K562 (cell line): ENCODE measurements around the gene FGR. TPM values are rescaled to one million over a fixed set of nuclear protein-coding genes. Genes with fewer than 3 reads are reported as not detected.

Source experiments
- ADNP ChIP-seq: fragments of 200-800 bp; sonication (Bioruptor generic); IDR thresholded peaks from 2 replicates; pipeline ENCODE4 v1.6.1; 2016; ENCODE audit warnings: missing genetic modification characterization, missing compliant biosample characterization
- ATF1 ChIP-seq, 2 experiments: fragments of 450-650 bp in 1 of 2; IDR thresholded peaks; 2 replicates each; pipeline ENCODE4 v1.6.1; 2016; ENCODE audit warnings: missing compliant biosample characterization in 1 of 2, missing genetic modification characterization in 1 of 2
- CBX2 ChIP-seq: fragments of 200-600 bp; sonication (generic); IDR thresholded peaks from one replicate; pipeline ENCODE4 v1.6.1; 2012; ENCODE audit warnings: mild to moderate bottlenecking, low read length, inconsistent platforms; ENCODE audit not compliant: insufficient read depth, poor library complexity, severe bottlenecking
- EZH2 ChIP-seq: IDR thresholded peaks from 2 replicates; pipeline ENCODE4 v1.6.1; 2012; ENCODE audit warnings: low read depth, mild to moderate bottlenecking, inconsistent platforms, low read length, borderline replicate concordance
- HDAC2 ChIP-seq: fragments of 450-650 bp; IDR thresholded peaks from 2 replicates; pipeline ENCODE4 v1.6.1; 2016; ENCODE audit warnings: mild to moderate bottlenecking
- IFI16 ChIP-seq: fragments of 250-450 bp; sonication (Bioruptor Pico); IDR thresholded peaks from 2 replicates; pipeline ENCODE4 v2.1.2; 2022; ENCODE audit warnings: mild to moderate bottlenecking, inconsistent platforms
- NBN ChIP-seq: fragments of 450-650 bp; IDR thresholded peaks from 2 replicates; pipeline ENCODE4 v1.6.1; 2016; ENCODE audit warnings: low read depth, mild to moderate bottlenecking
- SMAD3 ChIP-seq: fragments of 450-650 bp; formaldehyde crosslinking; conservative IDR thresholded peaks from 2 replicates; pipeline ENCODE4 v1.4.0; 2020; ENCODE audit warnings: mild to moderate bottlenecking
- ZFP36 ChIP-seq: fragments of 150-350 bp; IDR thresholded peaks from 2 replicates; pipeline ENCODE4 v1.6.1; 2018; ENCODE audit warnings: low read length, low read depth; ENCODE audit not compliant: partially characterized antibody
- polyA plus RNA-seq, 8 experiments: library from polyadenylated mRNA; depleted of rRNA in 4 of 8; stranded (reverse) in 5 of 8; unstranded in 3 of 8; fragments of >200 nt; fragmentation: Nextera tagmentation in 2 of 8; fragmentation: Illumina TruSeq in 1 of 8; extraction: Ambion mirVana in 2 of 8; extraction: Trizol in 1 of 8; gene quantifications; 2 replicates each; pipeline versions ENCODE4 v1.2.1 to v1.2.3, GENCODE V29; 2011 to 2014; ENCODE audit warnings: inconsistent platforms in 1 of 8, missing spikeins in 1 of 8
- total RNA-seq, 7 experiments: library from RNA; depleted of rRNA in 6 of 7; stranded (reverse); fragments of >200 nt in 6 of 7; fragmentation: Illumina TruSeq in 2 of 7; extraction: Trizol in 2 of 7; gene quantifications; 2 replicates each; pipeline versions ENCODE4 v1.2.1 to v1.2.3, GENCODE V29; 2011 to 2021; ENCODE audit warnings: low replicate concordance in 1 of 7
- TF ChIP-seq, protein P1 (sequence below), 2 experiments: fragments of 450-650 bp; IDR thresholded peaks; 2 replicates each; pipeline ENCODE4 v1.6.1; 2016; ENCODE audit warnings: mild to moderate bottlenecking in 2 of 2, borderline replicate concordance in 1 of 2, low read depth in 1 of 2, moderate library complexity in 1 of 2
- TF ChIP-seq, protein P2 (sequence below), 2 experiments: fragments of 450-650 bp in 1 of 2; sonication (generic) in 1 of 2; formaldehyde crosslinking in 1 of 2; IDR thresholded peaks in 1 of 2; conservative IDR thresholded peaks in 1 of 2; 2 replicates each; pipeline versions ENCODE4 v1.6.1 to v1.8.1; 2016 to 2023; ENCODE audit warnings: mild to moderate bottlenecking in 2 of 2, moderate library complexity in 2 of 2, inconsistent platforms in 1 of 2, missing genetic modification reagents in 1 of 2
- TF ChIP-seq, protein P3 (sequence below): fragments of 200-800 bp; sonication (Bioruptor generic); IDR thresholded peaks from 2 replicates; pipeline ENCODE4 v1.6.1; 2017; ENCODE audit warnings: missing genetic modification characterization, missing compliant biosample characterization
- TF ChIP-seq, protein P4 (sequence below): fragments of 250-450 bp; sonication (Bioruptor Pico); IDR thresholded peaks from 2 replicates; pipeline ENCODE4 v1.4.0; 2020; ENCODE audit warnings: mild to moderate bottlenecking, moderate library complexity

FGR gene
- total and polyA plus RNA-seq, 9 of the 15 experiments (the other 6 are each of a cell fraction or from before 2014, with no cell fraction given) = 0.04 to 0.11 TPM; not detected in 7

DNA sequence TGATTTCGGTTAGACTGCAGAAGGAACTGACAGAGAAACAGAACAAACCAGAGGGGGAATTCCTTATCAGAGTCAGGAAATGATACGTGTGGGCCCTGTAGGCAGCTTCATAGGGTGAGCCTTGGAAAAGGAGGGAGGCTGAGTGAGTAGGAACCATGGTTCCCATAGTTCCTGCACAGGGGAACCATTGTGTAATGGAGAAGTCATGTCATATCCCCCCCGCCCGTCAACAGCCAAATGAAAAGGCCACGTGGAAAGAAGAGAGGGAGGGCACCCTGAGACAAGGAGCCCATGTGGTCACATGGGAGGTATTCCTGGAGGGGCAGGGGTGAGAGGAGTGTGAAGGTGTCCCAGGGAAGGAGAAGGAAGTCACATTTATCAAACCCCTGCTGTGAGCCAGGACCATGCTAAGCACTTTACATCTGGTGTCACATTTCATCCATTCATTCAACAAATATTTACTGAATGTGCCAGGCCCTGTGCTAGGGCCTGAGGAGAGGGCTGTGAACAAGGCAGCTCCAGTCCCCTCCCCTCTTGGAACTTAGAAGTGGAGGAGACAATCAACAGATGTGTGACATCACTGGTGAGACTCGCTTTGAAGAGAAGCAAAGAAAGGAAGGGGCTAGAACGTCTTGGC is 15.7 kb upstream of the FGR start (continued):
- TF ChIP-seq, protein P1, sequence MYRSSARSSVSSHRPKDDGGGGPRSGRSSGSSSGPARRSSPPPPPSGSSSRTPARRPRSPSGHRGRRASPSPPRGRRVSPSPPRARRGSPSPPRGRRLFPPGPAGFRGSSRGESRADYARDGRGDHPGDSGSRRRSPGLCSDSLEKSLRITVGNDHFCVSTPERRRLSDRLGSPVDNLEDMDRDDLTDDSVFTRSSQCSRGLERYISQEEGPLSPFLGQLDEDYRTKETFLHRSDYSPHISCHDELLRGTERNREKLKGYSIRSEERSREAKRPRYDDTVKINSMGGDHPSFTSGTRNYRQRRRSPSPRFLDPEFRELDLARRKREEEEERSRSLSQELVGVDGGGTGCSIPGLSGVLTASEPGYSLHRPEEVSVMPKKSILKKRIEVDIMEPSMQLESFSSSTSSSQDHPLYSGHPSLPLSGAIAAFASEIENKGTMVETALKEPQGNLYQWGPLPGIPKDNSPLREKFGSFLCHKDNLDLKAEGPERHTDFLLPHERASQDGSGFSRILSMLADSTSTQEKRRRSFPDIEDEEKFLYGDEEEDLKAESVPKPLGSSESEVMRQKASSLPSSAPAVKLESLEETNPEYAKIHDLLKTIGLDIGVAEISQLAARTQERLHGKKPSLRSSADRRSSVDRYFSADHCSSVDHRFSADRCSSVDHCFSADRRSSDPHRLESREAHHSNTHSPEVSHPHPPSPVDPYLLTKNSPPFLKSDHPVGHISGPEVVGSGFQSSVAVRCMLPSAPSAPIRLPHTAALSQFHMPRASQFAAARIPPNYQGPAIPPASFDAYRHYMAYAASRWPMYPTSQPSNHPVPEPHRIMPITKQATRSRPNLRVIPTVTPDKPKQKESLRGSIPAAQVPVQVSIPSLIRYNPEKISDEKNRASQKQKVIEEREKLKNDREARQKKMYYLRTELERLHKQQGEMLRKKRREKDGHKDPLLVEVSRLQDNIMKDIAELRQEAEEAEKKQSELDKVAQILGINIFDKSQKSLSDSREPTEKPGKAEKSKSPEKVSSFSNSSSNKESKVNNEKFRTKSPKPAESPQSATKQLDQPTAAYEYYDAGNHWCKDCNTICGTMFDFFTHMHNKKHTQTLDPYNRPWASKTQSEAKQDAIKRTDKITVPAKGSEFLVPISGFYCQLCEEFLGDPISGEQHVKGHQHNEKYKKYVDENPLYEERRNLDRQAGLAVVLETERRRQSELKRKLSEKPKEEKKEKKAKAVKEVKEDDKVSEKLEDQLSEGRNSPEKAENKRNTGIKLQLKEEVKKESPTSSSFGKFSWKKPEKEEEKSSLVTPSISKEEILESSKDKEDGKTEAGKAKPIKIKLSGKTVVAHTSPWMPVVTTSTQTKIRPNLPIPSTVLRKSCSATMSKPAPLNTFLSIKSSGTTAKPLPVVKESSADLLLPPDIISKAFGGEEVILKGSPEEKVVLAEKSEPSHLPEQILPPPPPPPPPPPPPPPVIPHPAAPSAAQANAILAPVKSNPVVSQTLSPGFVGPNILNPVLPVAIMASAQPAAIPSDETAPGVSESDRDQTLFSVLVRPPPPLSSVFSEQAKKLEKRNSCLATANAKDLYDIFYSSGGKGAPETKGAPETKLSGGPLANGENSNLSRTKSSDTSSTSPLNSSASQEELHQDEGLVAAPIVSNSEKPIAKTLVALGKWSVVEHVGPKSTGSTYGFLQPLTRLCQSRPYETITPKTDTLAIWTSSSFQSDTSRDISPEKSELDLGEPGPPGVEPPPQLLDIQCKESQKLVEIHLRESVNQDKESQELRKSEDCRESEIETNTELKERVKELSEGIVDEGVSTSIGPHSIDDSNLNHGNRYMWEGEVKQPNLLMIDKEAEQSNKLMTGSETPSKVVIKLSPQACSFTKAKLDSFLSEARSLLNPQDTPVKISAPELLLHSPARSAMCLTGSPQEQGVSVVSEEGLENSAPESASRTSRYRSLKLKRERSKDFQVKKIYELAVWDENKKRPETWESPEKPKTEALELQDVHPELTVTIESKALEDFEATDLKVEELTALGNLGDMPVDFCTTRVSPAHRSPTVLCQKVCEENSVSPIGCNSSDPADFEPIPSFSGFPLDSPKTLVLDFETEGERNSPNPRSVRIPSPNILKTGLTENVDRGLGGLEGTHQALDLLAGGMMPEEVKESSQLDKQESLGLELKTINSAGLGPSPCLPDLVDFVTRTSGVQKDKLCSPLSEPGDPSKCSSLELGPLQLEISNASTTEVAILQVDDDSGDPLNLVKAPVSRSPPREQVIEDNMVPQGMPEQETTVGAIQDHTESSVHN (IDR thresholded peaks at IDR 0.05; ENCODE audit: borderline replicate concordance in 1 of 2, low read depth in 1 of 2) = no peak
- TF ChIP-seq EZH2 (no peak), IFI16 (no peak), ATF1 (CRISPR knock-in tag; IDR thresholded peaks at IDR 0.05) (no peak), ATF1 (tag; IDR thresholded peaks at IDR 0.05) (peak; percentile 67), NBN (no peak), ADNP (tag) (peak; percentile 55; the same call in 1 of the 2 replicates), SMAD3 (CRISPR knock-in tag) (no peak), ZFP36 (no peak), CBX2 (no peak), HDAC2 (peak; percentile 81; the same call in 1 of the 2 replicates)
- TF ChIP-seq, protein P2, sequence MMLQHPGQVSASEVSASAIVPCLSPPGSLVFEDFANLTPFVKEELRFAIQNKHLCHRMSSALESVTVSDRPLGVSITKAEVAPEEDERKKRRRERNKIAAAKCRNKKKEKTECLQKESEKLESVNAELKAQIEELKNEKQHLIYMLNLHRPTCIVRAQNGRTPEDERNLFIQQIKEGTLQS (IDR thresholded peaks at IDR 0.05) = peak; percentile 13; the same call in 1 of the 2 replicates
- TF ChIP-seq, protein P2 (CRISPR knock-in tag; conservative IDR thresholded peaks at IDR 0.05) = no peak
- TF ChIP-seq, protein P3, sequence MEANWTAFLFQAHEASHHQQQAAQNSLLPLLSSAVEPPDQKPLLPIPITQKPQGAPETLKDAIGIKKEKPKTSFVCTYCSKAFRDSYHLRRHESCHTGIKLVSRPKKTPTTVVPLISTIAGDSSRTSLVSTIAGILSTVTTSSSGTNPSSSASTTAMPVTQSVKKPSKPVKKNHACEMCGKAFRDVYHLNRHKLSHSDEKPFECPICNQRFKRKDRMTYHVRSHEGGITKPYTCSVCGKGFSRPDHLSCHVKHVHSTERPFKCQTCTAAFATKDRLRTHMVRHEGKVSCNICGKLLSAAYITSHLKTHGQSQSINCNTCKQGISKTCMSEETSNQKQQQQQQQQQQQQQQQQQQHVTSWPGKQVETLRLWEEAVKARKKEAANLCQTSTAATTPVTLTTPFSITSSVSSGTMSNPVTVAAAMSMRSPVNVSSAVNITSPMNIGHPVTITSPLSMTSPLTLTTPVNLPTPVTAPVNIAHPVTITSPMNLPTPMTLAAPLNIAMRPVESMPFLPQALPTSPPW = peak; percentile 67; the same call in 1 of the 2 replicates
- TF ChIP-seq, protein P4, sequence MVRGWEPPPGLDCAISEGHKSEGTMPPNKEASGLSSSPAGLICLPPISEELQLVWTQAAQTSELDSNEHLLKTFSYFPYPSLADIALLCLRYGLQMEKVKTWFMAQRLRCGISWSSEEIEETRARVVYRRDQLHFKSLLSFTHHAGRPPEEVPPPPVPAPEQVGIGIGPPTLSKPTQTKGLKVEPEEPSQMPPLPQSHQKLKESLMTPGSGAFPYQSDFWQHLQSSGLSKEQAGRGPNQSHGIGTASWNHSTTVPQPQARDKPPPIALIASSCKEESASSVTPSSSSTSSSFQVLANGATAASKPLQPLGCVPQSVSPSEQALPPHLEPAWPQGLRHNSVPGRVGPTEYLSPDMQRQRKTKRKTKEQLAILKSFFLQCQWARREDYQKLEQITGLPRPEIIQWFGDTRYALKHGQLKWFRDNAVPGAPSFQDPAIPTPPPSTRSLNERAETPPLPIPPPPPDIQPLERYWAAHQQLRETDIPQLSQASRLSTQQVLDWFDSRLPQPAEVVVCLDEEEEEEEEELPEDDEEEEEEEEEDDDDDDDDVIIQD (CRISPR knock-in tag) = no peak
